ENCODE data around the gene PTPDC1.
"Not testable (repeated sequence)": the region's sequence is repeated elsewhere in the genome, so short reads cannot be mapped to it uniquely, and the experiment has no call there.

Gene PTPDC1

GRCh38 chr9:94094219-94095145 is 10.2 kb downstream of the PTPDC1 start:
- Histone ChIP-seq H3K27ac (ENCODE audit: low read depth, low read length) (peak overlapping the region; percentile 60), H3K9ac (ENCODE audit: low read depth, low read length) (peak overlapping the region; percentile 58), H3K4me3 (ENCODE audit: low read length) (0 out of 2 replicates have a peak overlapping the region, but pooled peaks have one; percentile 0)
- not testable (repeated sequence) for H3K36me3 ChIP-seq (ENCODE audit: insufficient read depth, low read length); H3K9me3 ChIP-seq (ENCODE audit: insufficient read depth, low read depth, low read length); H3K27me3 ChIP-seq (ENCODE audit: insufficient read depth, low read length); H3K4me1 ChIP-seq (ENCODE audit: insufficient read depth, low read length)
- 56% methylated on average over 32 of the region's 33 CpGs for WGBS

GRCh38 chr9:94096819-94097577 is 12.7 kb downstream of the PTPDC1 start:
- H3K4me1 ChIP-seq (ENCODE audit: insufficient read depth, low read length): peaks cover 7% of the 10 kb centered on the region
- H3K27me3 ChIP-seq (ENCODE audit: insufficient read depth, low read length): no peaks in the 10 kb centered on the region
- WGBS: 95% methylated on average over 9 of the region's 9 CpGs
- 0 out of 2 replicates have a peak, but pooled peaks cover 4% of the 10 kb centered on the region for H3K36me3 ChIP-seq (ENCODE audit: insufficient read depth, low read length)
- H3K9ac ChIP-seq (ENCODE audit: low read depth, low read length): no peak overlapping the region
- H3K9me3 ChIP-seq (ENCODE audit: insufficient read depth, low read depth, low read length): no peaks in the 10 kb centered on the region
- no peak overlapping the region for H3K4me3 ChIP-seq (ENCODE audit: low read length)
- H3K27ac ChIP-seq (ENCODE audit: low read depth, low read length): no peak overlapping the region

GRCh38 chr9:94097788-94098414 is 13.6 kb downstream of the PTPDC1 start:
- H3K27ac ChIP-seq (ENCODE audit: low read depth, low read length): no peak overlapping the region
- no peaks in the 10 kb centered on the region for H3K27me3 ChIP-seq (ENCODE audit: insufficient read depth, low read length)
- WGBS: 92% methylated on average over 6 of the region's 6 CpGs
- H3K4me3 ChIP-seq (ENCODE audit: low read length): no peak overlapping the region
- H3K4me1 ChIP-seq (ENCODE audit: insufficient read depth, low read length): peaks cover 7% of the 10 kb centered on the region
- H3K36me3 ChIP-seq (ENCODE audit: insufficient read depth, low read length): 0 out of 2 replicates have a peak, but pooled peaks cover 4% of the 10 kb centered on the region
- no peak overlapping the region for H3K9ac ChIP-seq (ENCODE audit: low read depth, low read length)
- no peaks in the 10 kb centered on the region for H3K9me3 ChIP-seq (ENCODE audit: insufficient read depth, low read depth, low read length)

- peaks cover 3% of the 10 kb centered on the region for H3K4me1 ChIP-seq (ENCODE audit: insufficient read depth, low read length)
- no peaks in the 10 kb centered on the region for H3K9me3 ChIP-seq (ENCODE audit: insufficient read depth, low read depth, low read length)
- H3K4me3 ChIP-seq (ENCODE audit: low read length): no peak overlapping the region
- WGBS: 92% methylated on average over 2 of the region's 2 CpGs
- no peak overlapping the region for H3K27ac ChIP-seq (ENCODE audit: low read depth, low read length)
- no peak overlapping the region for H3K9ac ChIP-seq (ENCODE audit: low read depth, low read length)
- H3K27me3 ChIP-seq (ENCODE audit: insufficient read depth, low read length): no peaks in the 10 kb centered on the region
- H3K36me3 ChIP-seq (ENCODE audit: insufficient read depth, low read length): 0 out of 2 replicates have a peak, but pooled peaks cover 4% of the 10 kb centered on the region
Observed at GRCh38 chr9:94100152-94100879, 16.1 kb downstream of the PTPDC1 start.

- Histone ChIP-seq H3K27me3 (ENCODE audit: insufficient read depth, low read length) (no peaks in the 10 kb centered on the region), H3K4me1 (ENCODE audit: insufficient read depth, low read length) (no peaks in the 10 kb centered on the region; the same call in 1 of the 2 replicates), H3K9ac (ENCODE audit: low read depth, low read length) (no peak overlapping the region), H3K9me3 (ENCODE audit: insufficient read depth, low read depth, low read length) (no peaks in the 10 kb centered on the region), H3K27ac (ENCODE audit: low read depth, low read length) (no peak overlapping the region), H3K4me3 (ENCODE audit: low read length) (no peak overlapping the region), H3K36me3 (ENCODE audit: insufficient read depth, low read length) (0 out of 2 replicates have a peak, but pooled peaks cover 4% of the 10 kb centered on the region)
- WGBS: 89% methylated on average over 6 of the region's 7 CpGs
Observed at GRCh38 chr9:94101162-94101853, 17.0 kb downstream of the PTPDC1 start.

GRCh38 chr9:94108584-94108983 is 24.3 kb downstream of the PTPDC1 start:
- Histone ChIP-seq H3K9ac (ENCODE audit: low read depth, low read length) (no peak overlapping the region), H3K4me3 (ENCODE audit: low read length) (no peak overlapping the region), H3K4me1 (ENCODE audit: insufficient read depth, low read length) (no peaks in the 10 kb centered on the region), H3K9me3 (ENCODE audit: insufficient read depth, low read depth, low read length) (no peaks in the 10 kb centered on the region), H3K27ac (ENCODE audit: low read depth, low read length) (no peak overlapping the region), H3K36me3 (ENCODE audit: insufficient read depth, low read length) (no peaks in the 10 kb centered on the region), H3K27me3 (ENCODE audit: insufficient read depth, low read length) (no peaks in the 10 kb centered on the region)
- WGBS: 86% methylated on average over 3 of the region's 3 CpGs

- H3K9me3 ChIP-seq (ENCODE audit: insufficient read depth, low read depth, low read length): no peaks in the 10 kb centered on the region
- no peak overlapping the region for H3K27ac ChIP-seq (ENCODE audit: low read depth, low read length)
- no peaks in the 10 kb centered on the region for H3K27me3 ChIP-seq (ENCODE audit: insufficient read depth, low read length)
- no peak overlapping the region for H3K4me3 ChIP-seq (ENCODE audit: low read length)
- no peaks in the 10 kb centered on the region for H3K4me1 ChIP-seq (ENCODE audit: insufficient read depth, low read length)
- H3K36me3 ChIP-seq (ENCODE audit: insufficient read depth, low read length): no peaks in the 10 kb centered on the region
- H3K9ac ChIP-seq (ENCODE audit: low read depth, low read length): no peak overlapping the region
- 83% methylated on average over 3 of the region's 3 CpGs for WGBS
Observed at GRCh38 chr9:94110821-94111252, 26.6 kb downstream of the PTPDC1 start.

GRCh38 chr9:94111446-94111845 is 27.2 kb downstream of the PTPDC1 start:
- Histone ChIP-seq H3K4me3 (ENCODE audit: low read length) (no peak overlapping the region), H3K9ac (ENCODE audit: low read depth, low read length) (no peak overlapping the region), H3K36me3 (ENCODE audit: insufficient read depth, low read length) (no peaks in the 10 kb centered on the region), H3K9me3 (ENCODE audit: insufficient read depth, low read depth, low read length) (no peaks in the 10 kb centered on the region), H3K27ac (ENCODE audit: low read depth, low read length) (no peak overlapping the region), H3K4me1 (ENCODE audit: insufficient read depth, low read length) (no peaks in the 10 kb centered on the region), H3K27me3 (ENCODE audit: insufficient read depth, low read length) (no peaks in the 10 kb centered on the region)
- WGBS: 91% methylated on average over 2 of the region's 2 CpGs

GRCh38 chr9:94112716-94113465 is 28.6 kb downstream of the PTPDC1 start:
- no peak overlapping the region for H3K27ac ChIP-seq (ENCODE audit: low read depth, low read length)
- H3K27me3 ChIP-seq (ENCODE audit: insufficient read depth, low read length): no peaks in the 10 kb centered on the region
- no peaks in the 10 kb centered on the region for H3K9me3 ChIP-seq (ENCODE audit: insufficient read depth, low read depth, low read length)
- H3K36me3 ChIP-seq (ENCODE audit: insufficient read depth, low read length): no peaks in the 10 kb centered on the region
- H3K9ac ChIP-seq (ENCODE audit: low read depth, low read length): no peak overlapping the region
- H3K4me3 ChIP-seq (ENCODE audit: low read length): no peak overlapping the region
- WGBS: 92% methylated on average over 7 of the region's 8 CpGs
- no peaks in the 10 kb centered on the region for H3K4me1 ChIP-seq (ENCODE audit: insufficient read depth, low read length)

- H3K9ac ChIP-seq (ENCODE audit: low read depth, low read length); H3K27me3 ChIP-seq (ENCODE audit: insufficient read depth, low read length); H3K27ac ChIP-seq (ENCODE audit: low read depth, low read length); H3K9me3 ChIP-seq (ENCODE audit: insufficient read depth, low read depth, low read length); H3K4me3 ChIP-seq (ENCODE audit: low read length); H3K4me1 ChIP-seq (ENCODE audit: insufficient read depth, low read length); H3K36me3 ChIP-seq (ENCODE audit: insufficient read depth, low read length): not testable (repeated sequence)
- WGBS: 97% methylated on average over 7 of the region's 7 CpGs
Observed at GRCh38 chr9:94120088-94120487, 35.8 kb downstream of the PTPDC1 start.
